ENCODE results near the gene CACFD1.

The CACFD1 gene

DNA sequence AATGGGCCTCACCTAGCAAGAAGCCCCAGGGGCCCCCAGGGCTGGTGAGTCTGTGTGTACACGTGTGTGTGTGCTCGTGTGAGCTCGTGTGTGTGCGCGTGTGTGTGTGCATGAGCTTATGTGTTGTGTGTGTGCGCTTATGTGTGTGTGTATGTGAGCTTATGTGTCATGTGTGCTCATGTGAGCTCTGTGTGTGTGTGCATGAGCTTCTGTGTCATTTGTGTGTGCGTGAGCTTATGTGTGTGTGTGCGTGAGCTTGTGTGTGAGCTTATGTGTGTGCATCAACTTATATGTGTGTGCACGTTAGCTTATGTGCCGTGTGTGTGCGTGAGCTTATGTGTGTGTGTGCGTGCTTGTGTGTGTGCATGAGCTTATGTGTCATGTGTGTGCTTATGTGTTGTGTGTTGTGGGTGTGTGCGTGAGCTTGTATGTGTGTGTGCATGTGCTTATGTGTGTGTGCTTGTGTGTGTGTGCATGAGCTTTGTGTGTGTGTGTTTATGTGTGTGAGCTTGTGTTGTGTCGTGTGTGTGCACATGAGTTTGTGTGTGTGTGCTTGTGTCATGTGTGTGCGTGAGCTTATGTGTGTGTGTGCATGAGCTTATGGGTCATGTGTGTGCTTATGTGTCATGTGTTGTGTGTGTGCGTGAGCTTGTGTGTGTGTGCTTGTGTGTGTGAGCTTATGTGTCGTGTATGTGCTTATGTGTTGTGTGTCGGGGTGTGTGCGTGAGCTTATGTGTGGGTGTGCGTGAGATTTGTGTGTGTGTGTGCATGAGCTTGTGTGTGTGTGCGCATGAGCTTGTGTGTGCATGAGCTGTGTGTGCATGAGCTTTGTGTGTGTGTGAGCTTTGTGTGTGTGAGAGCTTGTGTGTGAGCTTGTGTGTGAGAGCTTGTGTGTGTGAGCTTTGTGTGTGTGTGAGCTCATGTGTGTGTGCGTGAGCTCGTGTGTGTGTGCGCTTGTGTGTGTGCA is 35.8 kb downstream of the CACFD1 start:
- no peak for DNase-seq (ENCODE audit: low read depth)
- no peak for TF ChIP-seq CTCF (IDR thresholded peaks at IDR 0.05; ENCODE audit: control insufficient read depth, insufficient read depth, low read depth, low read length, missing control alignments)
- no peak overlapping the region for H3K4me3 ChIP-seq (ENCODE audit: control insufficient read depth, low read depth, low read length)

GRCh38 chr9:133496861-133497842 is 37.4 kb downstream of the CACFD1 start:
- no peak overlapping the region for H3K4me3 ChIP-seq (ENCODE audit: control insufficient read depth, low read depth, low read length)
- no peak for DNase-seq (ENCODE audit: low read depth)
- TF ChIP-seq CTCF (IDR thresholded peaks at IDR 0.05; ENCODE audit: control insufficient read depth, insufficient read depth, low read depth, low read length, missing control alignments): no peak

GRCh38 chr9:133499132-133499891 is 39.5 kb downstream of the CACFD1 start:
- TF ChIP-seq CTCF (IDR thresholded peaks at IDR 0.05; ENCODE audit: control insufficient read depth, insufficient read depth, low read depth, low read length, missing control alignments): no peak
- no peak overlapping the region for H3K4me3 ChIP-seq (ENCODE audit: control insufficient read depth, low read depth, low read length)
- no peak for DNase-seq (ENCODE audit: low read depth)

- no peak for TF ChIP-seq CTCF (IDR thresholded peaks at IDR 0.05; ENCODE audit: control insufficient read depth, insufficient read depth, low read depth, low read length, missing control alignments)
- H3K4me3 ChIP-seq (ENCODE audit: control insufficient read depth, low read depth, low read length): no peak overlapping the region
- DNase-seq (ENCODE audit: low read depth): no peak
Observed at GRCh38 chr9:133499892-133500270, 40.1 kb downstream of the CACFD1 start.

GRCh38 chr9:133502112-133502511 is 42.3 kb downstream of the CACFD1 start:
- TF ChIP-seq CTCF (IDR thresholded peaks at IDR 0.05; ENCODE audit: control insufficient read depth, insufficient read depth, low read depth, low read length, missing control alignments): no peak
- H3K4me3 ChIP-seq (ENCODE audit: control insufficient read depth, low read depth, low read length): no peak overlapping the region
- no peak for DNase-seq (ENCODE audit: low read depth)

Data from AG09309 (cell line).